ENCODE data around the gene C3AR1.
"Not testable (repeated sequence)": the region's sequence is repeated elsewhere in the genome, so short reads cannot be mapped to it uniquely, and the experiment has no call there.

Gene C3AR1

DNA sequence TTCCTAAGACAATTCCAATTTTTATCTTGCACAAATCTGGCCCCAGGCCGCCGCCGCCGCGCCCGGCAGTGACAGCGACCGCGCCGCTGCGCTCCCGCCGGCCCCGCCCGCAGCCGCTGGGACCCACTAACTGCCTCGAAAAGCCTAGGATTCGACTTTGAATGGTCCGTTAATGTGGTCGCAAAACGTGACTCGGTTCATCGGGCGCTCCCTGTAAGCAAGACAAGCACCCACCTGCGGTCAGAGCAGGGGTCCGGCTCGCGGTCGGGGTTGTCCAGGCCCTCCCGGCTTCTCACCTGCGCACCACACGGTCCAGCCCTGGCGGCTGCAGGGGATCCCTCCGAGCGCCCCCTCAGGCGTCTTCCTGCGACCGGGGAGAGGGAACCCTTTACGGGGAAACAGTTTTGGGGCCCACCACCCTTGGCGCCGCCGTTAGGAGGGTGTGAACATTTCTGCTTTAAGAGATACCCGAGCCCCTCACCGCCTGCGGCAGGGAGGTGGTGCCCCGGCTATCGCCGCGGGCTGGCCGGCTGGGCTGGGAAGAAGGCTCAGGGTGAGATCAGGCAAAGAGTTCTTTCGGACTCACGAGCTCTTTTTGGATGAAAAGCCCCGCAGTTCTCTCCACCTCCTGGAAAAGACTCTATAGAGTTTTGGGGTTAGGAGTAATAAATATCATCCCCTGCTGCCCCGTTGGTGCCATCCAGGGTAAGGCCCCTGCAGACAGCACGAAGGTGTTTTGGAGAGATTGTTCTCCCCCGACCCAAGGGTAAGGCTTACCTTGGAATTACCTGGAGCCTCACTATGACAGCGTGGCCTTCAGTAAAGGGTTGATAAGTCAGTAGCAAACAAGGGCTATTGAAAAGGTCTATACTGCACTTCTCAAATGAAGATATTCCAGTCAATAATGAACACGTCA is 47.2 kb downstream of the C3AR1 start:
- Mint-ChIP-seq H3K27me3 (peaks cover 30% of the 10 kb centered on the region), H3K27ac (no peak overlapping the region), H3K4me1 (peaks cover 7% of the 10 kb centered on the region), H3K9me3 (no peaks in the 10 kb centered on the region), H3K4me3 (peak overlapping the region; percentile 79)
- peak; percentile 67 to 74 for DNase-seq
- peak; percentile 97 for ATAC-seq

DNA sequence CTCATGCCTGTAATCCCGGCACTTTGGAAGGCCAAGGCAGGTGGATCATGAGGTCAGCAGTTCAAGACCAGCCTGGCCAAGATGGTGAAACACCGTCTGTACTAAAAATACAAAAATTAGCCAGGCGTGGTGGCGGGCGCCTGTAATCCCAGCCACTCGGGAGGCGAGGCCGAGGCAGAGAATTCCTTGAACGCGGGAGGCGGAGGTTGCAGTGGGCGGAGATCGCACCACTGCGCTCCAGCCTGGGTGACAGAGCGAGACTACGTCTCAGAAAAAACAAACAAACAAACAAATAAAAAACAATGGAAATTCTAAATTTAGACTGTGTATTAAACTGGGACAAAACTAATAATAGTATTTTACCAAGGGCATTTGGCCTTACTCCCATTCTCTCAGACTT is 47.9 kb downstream of the C3AR1 start:
- H3K27me3 Mint-ChIP-seq: peaks cover 30% of the 10 kb centered on the region
- peak overlapping the region; percentile 79 for H3K4me3 Mint-ChIP-seq
- not testable (repeated sequence) for ATAC-seq

DNA sequence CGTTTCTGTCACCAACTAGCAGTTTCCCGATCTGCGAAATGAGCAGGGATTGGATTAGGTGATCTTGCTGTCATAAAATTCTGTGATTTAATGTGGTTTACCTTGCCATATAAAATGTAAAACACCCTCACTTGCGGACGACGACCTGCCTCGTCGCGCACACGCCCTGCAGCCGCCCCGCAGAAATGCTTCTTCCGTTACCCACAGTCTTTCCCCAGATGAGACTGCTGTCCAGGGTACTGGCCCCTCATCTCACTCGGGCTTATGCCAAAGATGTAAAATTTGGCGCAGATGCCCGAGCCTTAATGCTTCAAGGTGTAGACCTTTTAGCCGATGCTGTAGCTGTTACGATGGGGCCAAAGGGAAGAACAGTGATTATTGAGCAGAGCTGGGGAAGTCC is 51.3 kb downstream of the C3AR1 start:
- no peak overlapping the region for H3K4me3 Mint-ChIP-seq
- ATAC-seq (no peak), DNase-seq (no peak)
- H3K27ac Mint-ChIP-seq: no peak overlapping the region
- peaks cover 7% of the 10 kb centered on the region for H3K4me1 Mint-ChIP-seq
- no peaks in the 10 kb centered on the region for H3K9me3 Mint-ChIP-seq
- peaks cover 30% of the 10 kb centered on the region for H3K27me3 Mint-ChIP-seq

More for the DNA sequence above, 47.9 kb downstream of the C3AR1 start:
- H3K4me1 Mint-ChIP-seq, DNase-seq, H3K9me3 Mint-ChIP-seq, H3K27ac Mint-ChIP-seq: not testable (repeated sequence)

DNA sequence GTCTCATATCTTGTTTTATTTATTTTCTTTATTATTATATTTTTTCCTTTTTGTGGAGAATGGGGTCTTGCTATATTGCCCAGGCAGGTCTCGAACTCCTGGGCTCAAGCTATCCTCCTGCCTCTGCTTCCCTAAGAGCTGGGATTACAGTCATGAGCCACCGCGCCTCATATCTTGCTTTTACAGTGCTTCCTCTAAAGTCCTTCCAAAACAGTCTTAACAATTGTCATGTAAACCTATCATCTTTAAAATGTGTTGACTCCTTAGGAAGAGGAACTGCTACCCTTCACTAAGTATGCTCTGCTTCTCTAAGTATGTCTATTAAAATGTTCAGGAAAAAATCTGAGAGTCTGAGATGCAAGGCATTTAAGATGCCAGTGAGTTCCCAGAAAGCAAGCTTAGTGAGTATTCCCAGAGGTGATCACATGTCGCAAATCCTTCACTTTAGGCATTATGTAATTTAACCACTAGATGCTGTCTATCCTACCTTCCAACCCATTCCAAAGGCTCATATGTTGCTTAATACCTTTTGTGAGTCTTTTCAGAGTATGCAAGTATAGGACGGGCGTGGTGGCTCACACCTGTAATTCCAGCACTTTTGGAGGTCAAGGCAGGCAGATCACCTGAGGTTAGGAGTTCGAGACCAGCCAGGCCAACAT is 53.4 kb downstream of the C3AR1 start:
- DNase-seq: no peak
- Mint-ChIP-seq H3K27me3 (peaks cover 30% of the 10 kb centered on the region), H3K4me3 (no peak overlapping the region), H3K27ac (no peak overlapping the region), H3K4me1 (no peaks in the 10 kb centered on the region), H3K9me3 (no peaks in the 10 kb centered on the region)
- ATAC-seq: no peak

DNA sequence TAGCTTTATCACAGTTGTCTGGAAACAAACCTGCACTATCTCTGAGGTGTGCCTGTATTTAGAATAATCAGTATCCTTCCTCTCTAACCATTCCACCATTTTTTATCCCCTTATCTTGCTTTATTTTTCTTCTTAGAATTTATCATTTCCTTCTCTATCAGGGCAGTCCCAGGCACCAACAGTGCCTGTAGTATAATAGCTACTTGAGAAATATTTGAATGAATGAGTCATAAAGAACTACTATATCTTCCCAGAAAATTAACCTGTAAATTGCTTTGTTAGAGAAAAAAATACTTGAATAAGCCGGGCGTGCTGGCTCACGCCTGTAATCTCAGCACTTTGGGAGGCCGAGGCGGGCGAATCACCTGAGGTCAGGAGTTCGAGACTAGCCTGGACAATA is 54.8 kb downstream of the C3AR1 start:
- peaks cover 19% of the 10 kb centered on the region for H3K27me3 Mint-ChIP-seq
- no peak for DNase-seq
- H3K4me3 Mint-ChIP-seq: no peak overlapping the region
- H3K9me3 Mint-ChIP-seq: no peaks in the 10 kb centered on the region
- H3K4me1 Mint-ChIP-seq: no peaks in the 10 kb centered on the region
- no peak overlapping the region for H3K27ac Mint-ChIP-seq
- ATAC-seq: no peak

All from stimulated activated naive CD8-positive, alpha-beta T cell treated with anti-CD3 and anti-CD28 coated beads, Interleukin-15, amount 100 ng/mL, for 72 hours (primary cell).